ENCODE data around the gene MARVELD2.

The MARVELD2 gene

DNA sequence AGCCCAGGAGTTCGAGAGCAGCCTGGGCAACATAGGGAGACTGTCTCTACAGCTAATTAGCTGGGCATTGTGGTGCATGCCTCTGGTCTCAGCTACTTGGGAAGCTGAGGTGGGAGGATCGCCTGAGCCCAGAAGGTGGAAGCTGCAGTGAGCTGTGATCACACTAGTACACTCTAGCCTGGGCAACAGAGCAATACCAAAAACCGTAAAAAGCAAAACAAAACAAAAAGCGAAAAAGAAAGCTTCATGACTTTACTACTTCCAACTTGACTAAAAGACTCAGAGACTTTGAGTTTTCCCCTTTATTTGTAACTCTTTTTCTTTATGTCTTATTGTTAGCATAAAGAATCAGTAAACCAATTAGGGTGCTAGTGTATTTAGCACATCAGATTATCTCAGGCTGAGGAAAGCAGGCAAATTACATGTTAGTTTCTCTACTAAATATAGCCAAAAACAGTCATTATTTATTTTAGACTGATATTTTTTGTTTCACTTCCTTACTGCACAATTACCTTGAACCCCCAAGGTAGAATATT is 39.9 kb upstream of the MARVELD2 start:
- DNase-seq (ENCODE audit: low read depth): no peak
- no peak overlapping the region for H3K4me3 ChIP-seq (ENCODE audit: low read length)
- TF ChIP-seq, protein P1, sequence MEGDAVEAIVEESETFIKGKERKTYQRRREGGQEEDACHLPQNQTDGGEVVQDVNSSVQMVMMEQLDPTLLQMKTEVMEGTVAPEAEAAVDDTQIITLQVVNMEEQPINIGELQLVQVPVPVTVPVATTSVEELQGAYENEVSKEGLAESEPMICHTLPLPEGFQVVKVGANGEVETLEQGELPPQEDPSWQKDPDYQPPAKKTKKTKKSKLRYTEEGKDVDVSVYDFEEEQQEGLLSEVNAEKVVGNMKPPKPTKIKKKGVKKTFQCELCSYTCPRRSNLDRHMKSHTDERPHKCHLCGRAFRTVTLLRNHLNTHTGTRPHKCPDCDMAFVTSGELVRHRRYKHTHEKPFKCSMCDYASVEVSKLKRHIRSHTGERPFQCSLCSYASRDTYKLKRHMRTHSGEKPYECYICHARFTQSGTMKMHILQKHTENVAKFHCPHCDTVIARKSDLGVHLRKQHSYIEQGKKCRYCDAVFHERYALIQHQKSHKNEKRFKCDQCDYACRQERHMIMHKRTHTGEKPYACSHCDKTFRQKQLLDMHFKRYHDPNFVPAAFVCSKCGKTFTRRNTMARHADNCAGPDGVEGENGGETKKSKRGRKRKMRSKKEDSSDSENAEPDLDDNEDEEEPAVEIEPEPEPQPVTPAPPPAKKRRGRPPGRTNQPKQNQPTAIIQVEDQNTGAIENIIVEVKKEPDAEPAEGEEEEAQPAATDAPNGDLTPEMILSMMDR (IDR thresholded peaks at IDR 0.05; ENCODE audit: insufficient read depth, low read depth, low read length, missing control alignments): no peak

- H3K4me3 ChIP-seq (ENCODE audit: low read length): no peak overlapping the region
- TF ChIP-seq, protein P1 (IDR thresholded peaks at IDR 0.05; ENCODE audit: insufficient read depth, low read depth, low read length, missing control alignments): no peak
- no peak for DNase-seq (ENCODE audit: low read depth)
Observed at GRCh38 chr5:69378376-69378775, 36.5 kb upstream of the MARVELD2 start.

- H3K4me3 ChIP-seq (ENCODE audit: low read length): no peak overlapping the region
- TF ChIP-seq, protein P1 (IDR thresholded peaks at IDR 0.05; ENCODE audit: insufficient read depth, low read depth, low read length, missing control alignments): no peak
- DNase-seq (ENCODE audit: low read depth): no peak
Observed at GRCh38 chr5:69404659-69405330, 10.1 kb upstream of the MARVELD2 start.

- TF ChIP-seq, protein P1 (IDR thresholded peaks at IDR 0.05; ENCODE audit: insufficient read depth, low read depth, low read length, missing control alignments): no peak
- peak; percentile 42 for DNase-seq (ENCODE audit: low read depth)
- peak overlapping the region; percentile 82 for H3K4me3 ChIP-seq (ENCODE audit: low read length)
Observed at GRCh38 chr5:69415584-69415958, 655 bp downstream of the MARVELD2 start.

DNA sequence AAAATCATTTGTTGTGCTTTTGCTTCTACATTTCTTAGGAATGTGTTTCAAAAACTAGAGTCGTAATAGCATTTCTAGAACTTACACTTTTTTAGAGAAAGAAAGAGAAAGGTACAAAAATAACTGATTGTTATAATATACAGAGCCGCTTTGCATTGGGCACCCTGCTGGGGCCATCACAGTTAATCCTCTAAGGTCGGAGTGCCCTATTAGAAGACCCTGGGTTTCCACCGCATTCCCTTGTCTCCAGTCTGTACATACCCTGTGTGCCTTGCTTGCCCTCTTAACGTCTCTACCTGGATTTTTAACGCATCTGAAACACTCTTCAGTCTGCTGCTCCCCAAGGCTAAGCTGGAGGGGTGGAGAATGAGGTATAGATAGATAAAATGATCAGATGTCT is 1.3 kb downstream of the MARVELD2 start:
- TF ChIP-seq, protein P1 (IDR thresholded peaks at IDR 0.05; ENCODE audit: insufficient read depth, low read depth, low read length, missing control alignments): no peak
- H3K4me3 ChIP-seq (ENCODE audit: low read length): peak overlapping the region; percentile 82

DNA sequence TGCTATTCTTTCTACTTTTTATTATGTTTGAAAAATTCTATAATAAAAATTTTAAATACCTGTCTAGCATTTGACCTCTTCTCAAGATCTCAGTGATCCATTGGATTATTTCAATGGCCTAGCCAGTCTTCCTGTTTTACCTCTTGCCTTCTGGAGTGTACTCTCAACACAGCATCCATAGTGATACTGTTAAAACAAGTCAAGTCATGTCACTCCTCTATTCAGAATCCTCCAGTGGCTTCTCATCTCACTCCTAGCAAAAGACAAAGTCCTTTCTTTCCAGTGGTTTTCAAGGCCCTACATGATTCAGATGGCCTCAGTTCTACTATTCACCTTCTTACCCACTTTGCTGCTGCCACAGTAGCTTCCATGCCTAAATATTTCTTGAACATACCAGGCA is 1.8 kb downstream of the MARVELD2 start:
- peak; percentile 64 for DNase-seq (ENCODE audit: low read depth)
- peak overlapping the region; percentile 82 for H3K4me3 ChIP-seq (ENCODE audit: low read length)
- TF ChIP-seq, protein P1 (IDR thresholded peaks at IDR 0.05; ENCODE audit: insufficient read depth, low read depth, low read length, missing control alignments): no peak

More for the DNA sequence above, 1.3 kb downstream of the MARVELD2 start:
- DNase-seq (ENCODE audit: low read depth): peak; percentile 20

DNA sequence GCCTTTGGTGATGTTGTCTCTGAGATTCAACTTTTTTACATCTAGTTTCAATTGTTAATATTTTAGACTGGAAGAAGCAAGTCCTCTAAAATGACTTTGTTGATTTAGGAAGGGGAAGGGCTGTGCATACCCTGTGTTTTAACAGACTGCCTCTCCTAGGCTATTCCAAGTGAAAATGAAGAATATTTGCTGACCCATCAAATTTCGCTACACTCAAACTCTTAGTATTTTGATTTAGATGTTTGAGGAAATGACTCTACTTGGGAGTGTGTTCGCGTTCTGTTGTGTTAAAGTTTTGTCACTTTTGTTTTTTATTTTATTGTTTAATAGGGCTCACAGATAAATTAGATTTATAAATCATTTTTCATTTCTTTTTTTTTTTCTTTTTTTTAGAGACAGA is 3.6 kb downstream of the MARVELD2 start:
- H3K4me3 ChIP-seq (ENCODE audit: low read length): no peak overlapping the region
- no peak for DNase-seq (ENCODE audit: low read depth)
- TF ChIP-seq, protein P1 (IDR thresholded peaks at IDR 0.05; ENCODE audit: insufficient read depth, low read depth, low read length, missing control alignments): no peak
